Measurements from ENCODE around the gene NFATC3. TPM values are rescaled to one million over a fixed set of nuclear protein-coding genes. Genes with fewer than 3 reads are reported as not detected.
A peak's percentile ranks its signal among the peaks of the same experiment; 100 is the strongest.

The NFATC3 gene
- total RNA-seq, 1 donor from 2014 or later = 30.9 TPM

- DNase-seq = no peak
Measured at GRCh38 chr16:68232335-68232734, 147.2 kb downstream of the NFATC3 start.

GRCh38 chr16:68233085-68233834 lies 148.1 kb downstream of the NFATC3 start:
- no peak for DNase-seq

DNA sequence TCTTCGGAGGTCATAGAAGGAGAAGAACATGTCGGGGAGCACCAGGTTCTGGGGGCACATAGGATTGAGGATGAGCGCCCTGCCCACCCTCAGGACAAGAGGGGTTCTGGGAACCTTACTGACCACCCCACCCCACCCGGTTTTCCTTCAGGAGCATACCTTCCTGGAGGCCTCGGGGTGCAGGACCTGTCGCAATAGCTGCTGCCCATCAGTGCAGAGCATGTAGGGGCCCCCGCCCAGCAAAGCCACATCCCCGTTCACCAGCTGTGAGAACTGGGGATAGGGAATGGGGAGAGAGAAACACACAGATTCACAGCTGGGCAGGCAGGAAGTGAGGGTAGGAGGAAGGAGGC lies 148.6 kb downstream of the NFATC3 start:
- no peak for DNase-seq

DNA sequence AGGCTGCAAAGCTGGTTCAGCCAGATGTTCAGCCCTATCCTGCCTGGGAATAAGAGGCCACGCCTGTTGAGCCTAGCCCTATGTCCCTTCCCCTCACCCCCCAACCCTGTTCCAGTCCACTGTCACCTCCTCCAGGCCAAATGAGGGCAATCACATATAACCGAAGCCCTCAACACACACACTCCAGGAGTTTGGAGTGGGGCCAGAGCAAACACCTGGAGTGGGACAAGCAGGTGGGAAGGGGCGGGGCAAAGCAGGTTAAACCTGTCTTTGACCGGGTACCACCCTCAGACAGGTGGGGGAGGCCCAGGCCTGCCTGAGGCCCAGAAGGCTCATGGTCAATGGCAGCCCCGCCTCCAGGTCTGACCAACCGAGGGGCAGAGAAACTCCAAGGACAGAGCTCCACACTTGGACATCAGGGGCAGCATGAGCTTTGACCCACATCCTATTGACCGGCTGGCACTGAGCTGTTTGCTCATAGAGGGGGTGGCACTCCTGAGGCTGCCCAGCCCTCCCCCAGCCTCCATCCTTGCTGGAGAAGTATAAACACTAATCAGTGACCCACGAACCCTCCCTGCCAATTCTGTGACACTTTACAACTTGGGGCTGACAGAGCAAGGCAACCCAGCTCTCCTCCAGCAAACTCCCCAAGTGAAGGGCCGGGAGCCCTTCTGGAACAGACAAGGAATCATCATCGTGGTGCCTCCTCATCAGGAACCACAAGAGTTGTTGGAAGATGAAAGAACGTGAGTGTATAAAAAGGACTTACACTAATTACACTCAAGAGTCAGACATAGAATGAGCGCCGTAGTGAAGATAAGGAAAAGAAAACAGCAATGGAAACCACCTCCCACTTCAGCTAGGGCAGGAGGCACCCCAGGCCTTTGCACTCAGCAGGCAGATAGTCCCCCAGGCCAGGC lies 149.3 kb downstream of the NFATC3 start:
- DNase-seq = peak; percentile 59

GRCh38 chr16:68235108-68235886 lies 150.1 kb downstream of the NFATC3 start:
- no peak for DNase-seq

GRCh38 chr16:68235887-68236136 lies 150.6 kb downstream of the NFATC3 start, which contains the start of gene ESRP2:
Gene ESRP2 (minus strand): TSS chr16:68236127. CDS start chr16:68236045, 82 bp downstream.
- DNase-seq = no peak

GRCh38 chr16:68236137-68236825 lies 151.1 kb downstream of the NFATC3 start:
- peak; percentile 54 for DNase-seq

DNA sequence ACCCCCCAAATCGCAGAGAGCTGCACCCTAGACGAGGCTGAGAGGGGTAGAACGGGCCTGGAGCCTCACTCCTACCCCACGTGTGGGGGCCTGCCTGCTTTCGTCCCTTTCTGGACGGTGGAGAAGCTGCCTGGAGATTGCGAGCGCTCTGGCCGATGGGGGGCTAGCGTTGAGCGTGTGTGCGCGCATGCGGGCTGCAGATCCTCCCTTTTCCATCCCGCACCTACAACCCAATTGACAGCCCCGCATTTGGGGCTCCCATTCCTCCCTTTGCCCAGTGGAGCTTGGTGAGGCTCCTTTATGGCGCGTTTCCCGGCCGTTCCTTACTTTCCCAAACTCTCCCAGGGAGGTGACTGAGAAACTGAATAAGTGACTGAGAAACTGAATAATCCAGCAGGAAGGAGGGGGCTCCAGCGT lies 151.7 kb downstream of the NFATC3 start:
- peak; percentile 40 for DNase-seq

DNA sequence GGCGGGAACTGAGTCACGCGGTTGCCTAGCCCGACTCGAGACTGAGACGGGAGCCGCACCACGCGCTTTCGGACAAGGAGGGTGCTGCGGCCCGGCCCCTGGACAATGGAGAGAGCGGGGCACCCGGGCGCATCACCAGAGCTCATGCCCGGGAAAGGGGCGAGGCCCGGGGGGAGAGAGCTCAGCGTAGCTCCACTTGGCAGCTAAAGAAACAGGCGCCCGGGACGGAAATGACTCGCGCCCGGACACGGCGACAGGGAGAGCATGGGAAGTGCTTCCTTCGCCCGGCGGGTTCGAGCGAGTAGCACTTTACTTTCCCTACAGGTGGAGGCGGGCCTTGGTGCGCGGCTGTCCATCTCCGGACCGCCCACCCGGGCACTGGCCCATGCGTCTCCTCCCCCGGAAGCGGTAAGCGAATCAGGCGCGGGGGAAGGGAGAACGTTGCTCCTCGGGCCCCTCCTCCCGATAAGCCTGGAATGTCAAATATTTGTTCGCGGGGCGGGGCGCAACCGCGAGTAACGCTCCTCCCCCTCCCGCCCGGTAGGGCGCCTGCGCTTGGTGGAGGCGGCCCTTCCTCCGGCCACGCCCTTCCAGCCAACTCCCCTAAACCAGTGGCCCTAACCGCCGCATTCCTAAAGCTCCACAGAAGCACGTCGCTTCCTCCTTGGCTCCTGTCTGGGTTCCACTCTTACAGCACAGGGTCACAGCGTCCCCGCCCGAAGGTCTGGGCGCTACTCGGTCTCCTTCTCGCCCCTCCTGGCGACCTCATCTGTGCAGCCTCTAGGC lies 152.3 kb downstream of the NFATC3 start:
- peak; percentile 98 for DNase-seq

DNA sequence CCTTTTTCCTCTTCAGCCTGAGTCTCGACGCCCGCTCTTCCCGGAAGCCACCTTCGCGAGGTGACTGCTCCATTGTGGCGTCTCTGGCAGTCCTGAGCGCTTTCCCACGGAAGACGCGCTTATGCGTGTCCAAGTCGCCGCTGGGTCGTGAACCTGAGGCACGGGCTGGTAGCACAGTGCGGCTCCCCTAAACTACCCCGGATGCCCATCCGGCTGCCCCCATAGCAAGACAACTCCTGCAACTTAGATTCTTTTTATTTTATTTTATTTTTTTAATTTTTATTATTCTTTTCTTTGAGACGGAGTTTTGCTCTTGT lies 152.8 kb downstream of the NFATC3 start:
- no peak for DNase-seq

DNA sequence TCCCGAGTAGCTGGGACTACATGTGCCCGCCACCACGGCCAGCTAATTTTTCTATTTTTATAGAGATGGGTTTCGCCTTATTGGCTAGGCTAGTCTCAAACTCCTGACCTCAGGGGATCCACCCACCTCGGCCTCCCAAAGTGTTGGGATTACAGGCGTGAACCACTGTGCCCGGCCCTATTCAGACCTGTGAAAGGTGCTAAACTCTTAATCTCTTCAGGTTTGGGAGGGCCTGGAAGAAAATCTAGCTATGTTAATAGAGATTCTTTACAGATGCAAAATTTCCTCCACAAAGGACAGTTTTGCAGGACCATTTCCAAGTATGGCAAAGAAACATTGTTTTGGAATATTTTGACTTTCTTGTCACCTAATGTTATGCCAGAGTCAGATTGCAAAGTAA lies 156.9 kb downstream of the NFATC3 start:
- no peak for DNase-seq

DNA sequence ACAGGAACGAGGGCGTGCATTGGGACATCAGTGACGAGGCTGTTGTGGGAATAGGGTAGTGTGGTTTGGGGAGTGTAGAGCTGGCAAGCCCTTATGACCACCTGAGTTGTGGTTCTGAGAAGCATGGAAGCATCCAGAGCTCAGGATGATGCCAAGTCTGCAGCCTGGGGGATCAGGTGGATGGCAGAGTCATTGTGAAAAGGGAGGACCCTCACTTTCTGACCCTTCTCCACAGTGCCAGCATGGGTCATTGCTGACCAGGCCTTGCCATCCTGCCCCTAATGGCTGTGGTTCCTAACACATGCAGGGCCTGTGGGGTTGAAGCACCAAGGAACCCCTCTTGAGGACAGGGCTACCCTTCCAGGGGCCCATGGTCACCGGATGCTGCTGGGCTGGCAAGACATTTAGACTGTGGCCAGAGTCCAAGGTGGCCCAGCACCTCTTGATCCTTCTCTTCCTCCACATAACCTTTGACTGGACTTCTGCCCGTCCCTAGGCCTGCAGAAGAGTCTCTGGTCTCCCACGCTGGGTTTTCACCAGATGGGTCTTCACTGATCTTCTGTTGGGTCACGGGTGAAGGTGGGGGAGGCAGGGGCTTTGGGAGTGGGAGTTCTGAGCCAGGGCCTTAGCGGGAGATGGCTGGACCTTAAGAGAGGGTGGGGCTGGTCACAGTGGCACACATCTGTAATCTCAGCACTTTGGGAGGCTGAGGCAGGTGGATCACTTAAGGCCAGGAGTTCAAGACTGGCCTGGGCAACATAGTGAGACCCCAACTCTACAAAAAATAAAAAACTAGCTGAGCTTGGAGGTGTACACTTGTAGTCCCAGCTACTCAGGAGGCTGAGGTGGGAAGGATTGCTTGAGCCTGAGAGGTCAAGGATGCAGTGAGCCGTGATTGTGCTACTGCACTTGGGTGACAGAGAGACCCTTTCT lies 158.0 kb downstream of the NFATC3 start:
- DNase-seq = no peak

- DNase-seq = no peak
Measured at GRCh38 chr16:68244481-68244902, 159.3 kb downstream of the NFATC3 start.

DNA sequence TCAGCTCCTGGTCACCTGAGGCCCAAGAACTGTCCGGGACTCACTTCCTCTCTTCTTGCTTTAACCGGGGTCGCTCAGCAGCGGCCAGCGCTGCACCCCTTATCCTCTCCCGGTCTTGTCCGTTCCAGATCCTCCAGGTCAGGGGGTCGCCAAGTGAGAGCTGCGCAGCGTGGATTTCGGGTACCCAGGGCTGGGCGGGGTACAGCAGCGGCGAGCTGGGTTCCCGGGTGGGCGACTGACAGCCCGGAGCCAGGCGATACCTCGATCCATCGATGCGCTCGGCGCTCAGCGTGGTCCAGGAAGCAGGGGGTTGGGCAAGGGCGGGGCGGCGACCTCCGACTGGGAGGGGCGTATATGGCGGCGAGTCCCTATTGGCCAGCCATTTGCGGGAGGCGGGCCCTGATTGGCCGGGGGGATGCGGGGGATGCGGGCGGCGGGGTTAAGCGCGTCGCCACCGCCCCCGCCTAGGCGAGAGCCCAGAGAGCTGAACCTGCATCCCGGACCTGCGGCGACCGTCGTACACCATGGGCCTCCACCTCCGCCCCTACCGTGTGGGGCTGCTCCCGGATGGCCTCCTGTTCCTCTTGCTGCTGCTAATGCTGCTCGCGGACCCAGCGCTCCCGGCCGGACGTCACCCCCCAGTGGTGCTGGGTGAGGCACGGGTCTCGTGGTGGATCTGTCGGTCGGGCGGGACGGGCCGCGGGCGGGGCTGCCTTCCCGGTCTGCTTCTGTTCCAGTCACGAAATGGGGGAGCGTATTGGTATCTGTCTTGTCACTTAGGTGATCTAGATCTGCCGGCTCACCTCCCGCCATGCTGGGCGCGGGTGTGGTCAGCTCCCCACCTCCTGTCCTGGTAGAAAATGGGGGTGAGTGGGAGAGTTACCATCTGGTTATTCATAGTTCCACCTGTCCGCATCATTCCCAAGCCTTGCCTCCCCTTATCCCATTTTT lies 160.0 kb downstream of the NFATC3 start, which contains the start of gene PLA2G15:
Gene PLA2G15, plus strand, starts transcription at position 471 of the 951 bp plus-strand sequence. Its CDS starts 54 bp downstream, at position 525.
- peak; percentile 97 for DNase-seq

DNA sequence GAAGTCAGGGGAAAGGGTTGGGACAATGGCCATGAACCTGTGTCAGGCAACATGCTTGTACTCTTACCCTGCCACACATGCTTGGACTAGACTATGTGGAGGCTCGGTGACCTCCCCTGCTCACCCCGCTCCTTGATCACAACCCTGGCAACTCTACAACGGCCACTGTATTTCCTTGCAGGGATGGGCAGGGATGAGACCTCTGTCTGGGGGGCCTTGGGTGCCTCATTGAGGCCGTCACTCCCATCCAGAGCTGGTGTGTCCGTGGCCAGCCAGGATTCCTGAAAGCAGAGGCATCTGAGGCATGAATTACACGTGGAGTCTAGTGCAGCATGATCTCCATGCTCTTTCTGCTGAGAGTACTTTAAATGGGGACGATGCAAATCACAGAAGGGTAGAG lies 161.0 kb downstream of the NFATC3 start:
- no peak for DNase-seq

- DNase-seq = no peak
Measured at GRCh38 chr16:68246666-68247065, 161.5 kb downstream of the NFATC3 start.

GRCh38 chr16:68247400-68247799 lies 162.2 kb downstream of the NFATC3 start:
- DNase-seq = no peak

GRCh38 chr16:68247932-68248331 lies 162.8 kb downstream of the NFATC3 start:
- no peak for DNase-seq

DNA sequence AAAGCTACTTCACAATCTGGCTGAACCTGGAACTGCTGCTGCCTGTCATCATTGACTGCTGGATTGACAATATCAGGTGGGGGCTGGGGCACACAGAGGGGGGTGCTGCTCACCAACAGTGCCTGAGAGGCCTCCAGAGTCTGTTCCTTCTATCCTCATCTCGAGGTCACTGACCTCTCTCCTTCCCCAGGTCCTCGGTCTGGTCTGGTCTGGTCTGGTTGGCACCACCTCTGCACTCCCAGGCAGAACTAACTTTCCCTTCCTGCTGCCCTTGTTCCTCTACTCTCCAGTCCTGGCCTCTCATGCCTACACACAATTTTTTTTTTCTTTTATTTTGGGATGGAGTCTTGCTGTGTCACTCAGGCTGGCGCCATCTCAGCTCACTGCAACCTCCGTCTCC lies 164.2 kb downstream of the NFATC3 start:
- DNase-seq = no peak

Data from tongue (tissue), 2 donors.